Measurements from ENCODE around the gene SLC25A48.

SLC25A48 gene

GRCh38 chr5:135850231-135850630, 15.8 kb downstream of the SLC25A48 start:
- Histone ChIP-seq H3K9me2 (replicated peaks; ENCODE audit: low read depth, low read length) (no peaks in the 10 kb centered on the region), H3F3A (ENCODE audit: low read depth) (no peaks in the 10 kb centered on the region), H4K20me1 (ENCODE audit: insufficient read depth, low read length, poor library complexity, severe bottlenecking) (no peaks in the 10 kb centered on the region), H3K36me3 (ENCODE audit: insufficient read depth, low read length) (no peaks in the 10 kb centered on the region), H3K9me3 (ENCODE audit: insufficient read depth, low read depth, low read length) (no peaks in the 10 kb centered on the region), H3K4me1 (ENCODE audit: insufficient read depth, low read length, poor library complexity, severe bottlenecking) (no peaks in the 10 kb centered on the region), H3K4me2 (ENCODE audit: low read depth, low read length, poor library complexity, severe bottlenecking) (no peak overlapping the region), H3K27me3 (ENCODE audit: insufficient read depth, low read length, poor library complexity, severe bottlenecking) (no peaks in the 10 kb centered on the region), H3K9ac (ENCODE audit: low read depth, low read length, poor library complexity, severe bottlenecking) (no peak overlapping the region), H3K79me2 (ENCODE audit: insufficient read depth, low read length) (no peaks in the 10 kb centered on the region), H2AFZ (ENCODE audit: low read length) (no peak overlapping the region), H3K4me3 (ENCODE audit: low read length, poor library complexity, severe bottlenecking) (no peak overlapping the region)
- no peak for TF ChIP-seq CTCF (conservative IDR thresholded peaks at IDR 0.05; ENCODE audit: low read length)
- no peak for TF ChIP-seq EZH2phosphoT487 (IDR thresholded peaks at IDR 0.05; ENCODE audit: borderline replicate concordance)

DNA sequence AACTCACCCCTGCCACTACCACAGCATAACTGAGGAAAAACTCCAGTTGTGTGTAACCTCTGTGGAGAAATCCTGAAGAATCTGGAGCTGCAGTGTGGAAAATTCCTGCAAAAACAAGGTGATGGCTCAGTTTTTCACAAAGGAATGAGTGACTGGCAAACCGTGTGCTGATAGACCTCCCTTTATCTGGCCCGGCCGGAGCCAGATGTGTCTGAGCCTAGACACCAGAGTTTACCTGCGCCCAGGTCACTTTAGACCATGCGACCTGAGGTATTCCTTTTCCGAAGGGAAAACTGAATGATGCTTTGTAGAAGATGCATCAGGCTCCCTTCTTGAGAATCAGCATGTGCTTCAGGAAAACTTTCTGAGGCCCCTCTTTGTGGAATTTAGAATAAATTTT, 16.2 kb downstream of the SLC25A48 start:
- Histone ChIP-seq H3K27me3 (ENCODE audit: insufficient read depth, low read length, poor library complexity, severe bottlenecking) (no peaks in the 10 kb centered on the region), H3K9ac (ENCODE audit: low read depth, low read length, poor library complexity, severe bottlenecking) (no peak overlapping the region), H3K9me2 (replicated peaks; ENCODE audit: low read depth, low read length) (no peaks in the 10 kb centered on the region), H3K4me1 (ENCODE audit: insufficient read depth, low read length, poor library complexity, severe bottlenecking) (no peaks in the 10 kb centered on the region), H2AFZ (ENCODE audit: low read length) (no peak overlapping the region), H3K36me3 (ENCODE audit: insufficient read depth, low read length) (no peaks in the 10 kb centered on the region), H3K4me3 (ENCODE audit: low read length, poor library complexity, severe bottlenecking) (no peak overlapping the region), H3K4me2 (ENCODE audit: low read depth, low read length, poor library complexity, severe bottlenecking) (no peak overlapping the region), H4K20me1 (ENCODE audit: insufficient read depth, low read length, poor library complexity, severe bottlenecking) (no peaks in the 10 kb centered on the region), H3K79me2 (ENCODE audit: insufficient read depth, low read length) (no peaks in the 10 kb centered on the region), H3F3A (ENCODE audit: low read depth) (no peaks in the 10 kb centered on the region), H3K9me3 (ENCODE audit: insufficient read depth, low read depth, low read length) (no peaks in the 10 kb centered on the region)
- TF ChIP-seq EZH2phosphoT487 (IDR thresholded peaks at IDR 0.05; ENCODE audit: borderline replicate concordance), result no peak
- TF ChIP-seq CTCF (conservative IDR thresholded peaks at IDR 0.05; ENCODE audit: low read length), result no peak

DNA sequence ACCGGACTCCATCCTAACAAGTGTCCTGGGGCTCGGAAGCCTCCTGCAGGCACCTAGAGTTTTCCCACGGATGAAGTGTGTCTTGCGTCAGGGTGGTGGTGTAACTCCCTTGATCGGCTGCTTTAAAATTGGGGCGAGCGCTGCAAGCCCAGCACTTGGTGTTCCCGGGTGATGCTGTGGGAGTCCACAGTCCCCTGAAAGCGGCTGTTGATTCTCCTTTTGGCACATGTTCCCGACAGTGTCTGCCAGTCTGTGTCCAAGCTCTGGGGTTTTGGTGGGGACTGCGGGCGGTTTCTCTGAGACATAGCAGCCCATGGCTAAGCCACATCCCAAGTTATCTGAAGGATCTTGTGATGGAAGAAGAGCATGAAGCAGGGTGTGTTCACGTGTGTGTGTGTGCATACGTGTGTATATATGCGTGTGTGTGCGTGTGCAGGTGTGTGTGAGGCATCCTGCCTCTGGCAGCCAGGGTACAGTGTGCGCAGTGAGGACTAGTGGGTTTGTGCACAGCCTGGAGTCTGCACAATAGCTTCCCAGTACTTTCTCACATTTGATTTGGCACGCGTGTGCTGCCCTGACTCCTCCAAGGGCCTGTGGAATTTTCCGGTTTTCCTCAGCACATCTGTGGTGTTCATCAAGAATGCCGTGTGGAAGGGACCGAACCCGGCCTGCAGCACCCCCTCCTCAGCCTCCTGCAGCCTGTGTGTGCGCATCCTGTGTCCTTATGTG, 16.9 kb downstream of the SLC25A48 start:
- Histone ChIP-seq H3K9me2 (replicated peaks; ENCODE audit: low read depth, low read length) (no peaks in the 10 kb centered on the region), H3F3A (ENCODE audit: low read depth) (no peaks in the 10 kb centered on the region), H3K9me3 (ENCODE audit: insufficient read depth, low read depth, low read length) (no peaks in the 10 kb centered on the region), H3K9ac (ENCODE audit: low read depth, low read length, poor library complexity, severe bottlenecking) (no peak overlapping the region), H3K4me1 (ENCODE audit: insufficient read depth, low read length, poor library complexity, severe bottlenecking) (no peaks in the 10 kb centered on the region), H3K4me2 (ENCODE audit: low read depth, low read length, poor library complexity, severe bottlenecking) (no peak overlapping the region), H3K36me3 (ENCODE audit: insufficient read depth, low read length) (no peaks in the 10 kb centered on the region), H3K27me3 (ENCODE audit: insufficient read depth, low read length, poor library complexity, severe bottlenecking) (no peaks in the 10 kb centered on the region), H3K4me3 (ENCODE audit: low read length, poor library complexity, severe bottlenecking) (no peak overlapping the region), H2AFZ (ENCODE audit: low read length) (no peak overlapping the region), H3K79me2 (ENCODE audit: insufficient read depth, low read length) (no peaks in the 10 kb centered on the region), H4K20me1 (ENCODE audit: insufficient read depth, low read length, poor library complexity, severe bottlenecking) (no peaks in the 10 kb centered on the region)
- TF ChIP-seq CTCF (conservative IDR thresholded peaks at IDR 0.05; ENCODE audit: low read length) (no peak), EZH2phosphoT487 (IDR thresholded peaks at IDR 0.05; ENCODE audit: borderline replicate concordance) (no peak)
